Measurements from ENCODE around the gene ATF6.

The ATF6 gene

DNA sequence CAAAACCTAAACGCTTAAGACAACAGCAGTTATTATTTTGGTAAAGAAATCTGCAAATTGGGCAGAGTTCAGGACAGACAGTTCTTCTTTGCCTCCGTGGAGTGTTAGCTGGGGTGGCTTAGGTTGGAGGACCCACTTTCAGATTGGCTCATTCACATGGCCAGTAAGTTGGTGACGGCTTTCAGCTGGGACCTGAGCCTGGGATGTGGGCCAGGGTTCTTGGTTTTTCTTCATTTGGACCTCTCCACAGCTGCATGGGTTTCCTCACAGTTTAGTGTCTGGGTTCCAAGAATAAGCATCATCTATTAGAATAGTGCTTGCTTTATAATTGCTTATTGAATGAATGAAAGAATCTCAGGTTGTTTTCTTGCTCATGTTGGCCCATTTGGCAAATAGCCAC, 72.2 kb downstream of the ATF6 start:
- DNase-seq: no peak

DNA sequence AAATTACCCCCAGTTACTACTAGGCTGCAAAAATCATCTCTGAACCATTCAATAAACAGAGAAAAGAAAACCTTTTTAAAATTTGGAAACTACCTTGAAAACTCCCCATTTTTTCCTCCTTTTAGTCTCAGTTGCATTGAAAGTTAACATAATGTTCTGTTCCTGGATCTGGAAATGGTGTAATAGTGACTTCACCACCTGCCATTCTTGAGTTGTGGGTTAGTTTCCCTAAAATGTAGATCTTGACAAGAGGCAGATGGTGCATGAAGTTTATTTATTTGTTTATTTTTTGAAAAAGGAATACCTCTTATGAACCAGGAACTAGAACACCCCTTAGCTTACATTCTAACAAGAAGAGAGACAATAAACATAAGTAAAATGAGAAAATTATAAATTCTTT, 72.8 kb downstream of the ATF6 start:
- no peak for DNase-seq

DNA sequence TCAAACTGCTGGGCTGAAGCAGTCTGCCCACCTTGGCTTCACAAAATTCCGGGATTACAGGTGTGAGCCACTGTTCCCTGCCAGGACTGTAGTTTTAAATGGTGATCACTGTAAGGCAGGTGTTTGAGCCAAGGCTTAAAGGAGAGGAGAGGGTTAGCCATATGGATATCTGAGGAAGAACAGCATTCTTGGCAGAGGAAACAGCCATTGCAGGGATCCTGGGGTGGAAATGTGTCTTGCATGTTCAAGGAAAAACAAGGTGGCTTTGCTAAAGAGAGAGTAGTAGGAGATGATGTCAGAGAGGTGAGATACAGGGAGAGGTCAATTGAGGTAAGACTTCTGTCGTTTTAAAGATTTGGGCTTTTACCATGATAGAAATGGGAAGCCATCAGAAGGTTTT, 73.5 kb downstream of the ATF6 start:
- DNase-seq: no peak

DNA sequence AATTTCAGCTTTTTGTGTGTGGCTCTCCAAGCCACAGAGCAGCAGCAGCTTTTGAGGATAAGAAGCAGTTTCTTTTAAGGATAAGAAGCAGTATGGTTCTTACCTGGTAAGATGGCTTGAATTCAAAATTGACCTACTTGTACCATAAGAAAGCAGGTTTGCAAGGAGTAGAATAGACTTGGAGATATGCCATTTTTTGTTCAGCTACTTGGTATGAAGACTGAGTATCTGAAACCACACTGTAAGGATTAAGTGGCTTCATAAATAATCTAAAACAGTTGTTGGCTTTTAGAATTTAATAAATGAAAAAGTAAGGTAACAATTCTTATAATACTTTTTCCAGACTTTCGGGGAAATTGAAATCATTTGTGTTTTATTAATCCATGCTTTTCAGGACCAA, 74.2 kb downstream of the ATF6 start:
- DNase-seq: no peak

DNA sequence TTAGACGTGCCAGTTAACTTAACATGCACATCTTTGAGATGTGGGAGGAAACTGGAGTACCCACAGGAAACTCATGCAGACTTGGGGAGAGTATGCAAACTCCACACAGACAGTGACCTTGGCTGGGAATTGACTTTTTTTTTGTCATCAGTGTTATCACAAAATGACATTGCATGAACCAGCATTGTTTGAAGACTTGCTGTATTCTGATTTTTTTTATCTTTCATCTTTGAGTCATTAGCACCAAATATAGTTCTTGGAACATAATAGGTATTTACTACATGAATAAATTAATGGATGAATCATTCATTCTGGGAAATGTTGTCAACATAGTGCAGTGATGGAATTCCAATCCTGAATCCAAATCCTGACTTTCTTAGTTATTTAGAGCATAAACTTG, 77.0 kb downstream of the ATF6 start:
- DNase-seq: no peak

DNA sequence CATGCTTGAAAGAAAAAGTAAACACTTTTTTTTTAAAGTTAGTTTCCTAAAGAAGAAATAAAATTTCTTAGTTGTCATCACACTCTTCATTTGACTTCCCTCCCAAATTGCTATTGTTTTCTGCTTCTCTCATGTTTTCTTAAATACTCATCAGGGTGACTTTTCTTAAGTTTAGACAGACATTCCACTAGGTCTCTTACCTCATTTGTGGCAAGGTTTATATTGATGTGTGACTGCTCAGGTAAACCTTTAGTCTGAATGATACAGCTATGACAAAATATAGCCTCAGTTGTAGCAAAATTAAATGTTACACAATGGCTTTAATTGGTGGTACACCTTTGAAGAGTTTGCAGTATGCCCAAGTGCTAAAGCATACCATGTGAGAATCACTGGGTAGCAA, 78.6 kb downstream of the ATF6 start:
- no peak for DNase-seq

DNA sequence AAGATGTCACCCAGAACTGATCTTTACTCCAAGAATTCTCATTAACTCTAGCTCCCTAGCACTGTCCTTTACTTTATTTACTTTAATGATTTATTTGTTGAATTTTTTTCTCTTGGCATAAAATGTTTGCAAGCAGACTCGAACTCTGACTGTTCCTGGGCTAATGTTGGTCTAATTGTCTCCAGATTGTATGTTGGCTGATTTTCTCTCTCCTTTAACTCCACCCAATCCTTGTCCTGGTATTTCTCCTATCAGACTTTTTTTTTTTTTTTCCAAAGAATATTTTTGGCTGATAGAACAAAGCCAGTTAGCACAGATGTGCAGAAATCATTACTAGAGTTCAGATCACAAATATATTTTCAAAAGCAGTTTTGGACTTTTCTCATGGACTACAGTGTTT, 82.6 kb downstream of the ATF6 start:
- DNase-seq: no peak

DNA sequence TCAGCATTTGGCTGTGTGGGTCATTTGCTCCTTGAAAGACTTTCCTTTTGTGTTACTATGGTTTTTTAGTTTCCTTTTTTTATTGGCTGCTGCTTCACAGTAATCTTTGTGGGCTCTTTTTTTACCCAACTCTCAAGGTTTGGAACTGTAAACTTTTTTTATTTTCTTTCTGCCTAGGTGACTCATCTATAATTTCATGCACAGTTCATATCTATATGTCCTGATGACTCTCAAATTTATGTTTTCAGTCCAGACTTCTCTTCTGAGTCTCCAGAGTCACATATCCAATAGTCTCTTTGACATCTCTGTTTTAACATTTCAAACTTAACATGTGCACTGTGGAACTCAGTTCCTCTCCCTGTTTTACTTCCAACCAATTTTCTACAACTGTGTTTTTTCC, 83.4 kb downstream of the ATF6 start:
- DNase-seq: no peak

DNA sequence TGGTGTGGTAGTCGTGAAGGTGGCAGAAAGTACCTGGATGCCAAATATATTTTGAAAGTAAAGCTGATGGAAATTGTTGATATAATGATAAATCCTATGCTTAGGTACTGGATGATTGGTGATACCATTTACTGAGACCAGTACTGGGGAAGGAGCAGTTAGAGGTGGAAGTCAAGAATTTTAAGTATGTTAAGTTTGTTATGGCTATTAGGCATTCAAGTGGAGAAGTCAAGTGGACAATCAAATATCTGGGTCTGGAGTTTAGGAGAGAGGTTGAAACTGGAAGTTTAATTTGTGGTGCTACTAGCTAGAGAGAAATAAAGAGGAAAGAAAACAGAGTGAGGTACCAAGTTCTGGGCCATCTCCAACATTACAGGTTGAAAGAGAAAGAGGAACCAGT, 89.1 kb downstream of the ATF6 start:
- no peak for DNase-seq

DNA sequence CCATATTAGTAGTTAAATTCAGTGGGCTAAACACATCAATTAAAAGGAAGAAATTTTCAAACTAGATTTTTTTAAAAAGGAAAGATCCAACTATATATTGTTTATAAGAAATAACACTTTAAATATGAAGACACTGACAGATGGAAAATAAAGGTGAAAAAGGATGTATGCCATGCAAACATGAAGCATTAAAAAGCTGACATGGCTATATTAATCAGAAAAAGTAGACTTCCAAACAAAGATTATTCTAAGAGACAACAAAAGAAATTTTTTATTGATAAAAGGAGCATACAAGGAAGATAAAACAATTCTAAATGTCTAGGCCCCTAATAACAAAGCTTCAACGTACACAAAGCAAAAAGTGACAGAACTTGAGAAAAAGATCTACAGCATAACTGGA, 92.2 kb downstream of the ATF6 start:
- DNase-seq: no peak

DNA sequence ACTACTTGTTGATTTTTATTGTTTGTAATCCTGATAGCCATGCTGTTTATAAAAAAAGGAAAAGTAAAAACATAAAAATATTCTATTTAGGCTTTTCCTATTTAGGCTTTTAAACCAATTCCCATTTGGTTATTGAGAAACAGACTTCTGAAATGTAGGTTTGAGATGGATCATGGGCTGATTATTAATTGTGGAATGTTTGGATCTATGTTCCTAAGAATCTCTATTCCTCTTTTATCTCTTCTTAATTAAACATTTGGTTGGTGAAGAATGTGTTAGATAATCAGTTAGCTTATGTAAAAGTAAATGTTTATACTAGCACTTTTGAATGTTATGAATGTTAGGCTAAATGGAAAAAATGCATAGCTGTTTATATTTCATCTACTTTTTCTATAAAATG, 97.4 kb downstream of the ATF6 start:
- DNase-seq: no peak

DNA sequence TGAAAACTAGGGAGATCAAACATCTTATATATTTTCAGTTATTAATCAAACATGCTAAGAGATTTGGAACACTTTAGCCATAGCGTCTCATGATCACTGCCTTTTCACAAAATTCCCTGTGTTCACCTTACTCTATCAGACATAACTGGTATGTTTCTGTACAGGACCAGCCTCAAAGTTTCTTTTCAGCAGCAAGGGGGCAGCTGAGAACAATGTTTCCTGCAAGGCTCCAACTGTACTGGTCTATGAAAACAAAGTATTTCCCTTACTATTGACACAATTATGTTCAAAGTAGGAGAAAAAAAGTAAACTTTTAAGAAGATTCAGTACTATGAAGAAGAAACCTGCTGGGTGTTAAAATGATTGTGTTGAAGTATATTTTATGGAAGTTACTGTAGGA, 98.5 kb downstream of the ATF6 start:
- DNase-seq: no peak

DNA sequence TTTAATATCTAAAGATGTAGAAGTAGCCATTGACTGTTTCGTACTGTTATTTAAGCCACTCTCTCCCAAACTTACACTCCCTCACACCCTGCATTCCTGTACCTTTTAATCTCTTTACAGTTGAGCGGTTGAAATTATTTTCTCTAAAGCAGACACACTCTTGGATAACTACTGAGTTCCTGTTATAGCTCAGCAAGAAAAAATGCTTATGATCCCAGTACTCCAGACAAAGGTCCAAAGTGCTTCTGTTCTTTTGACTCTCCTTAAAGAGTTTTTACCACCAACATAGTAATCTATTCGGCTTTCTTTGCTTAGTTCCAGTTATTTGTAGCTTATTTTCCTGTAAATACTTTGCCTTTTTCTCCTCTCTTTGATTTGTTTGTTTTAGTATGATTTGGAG, 100.1 kb downstream of the ATF6 start:
- DNase-seq: no peak

DNA sequence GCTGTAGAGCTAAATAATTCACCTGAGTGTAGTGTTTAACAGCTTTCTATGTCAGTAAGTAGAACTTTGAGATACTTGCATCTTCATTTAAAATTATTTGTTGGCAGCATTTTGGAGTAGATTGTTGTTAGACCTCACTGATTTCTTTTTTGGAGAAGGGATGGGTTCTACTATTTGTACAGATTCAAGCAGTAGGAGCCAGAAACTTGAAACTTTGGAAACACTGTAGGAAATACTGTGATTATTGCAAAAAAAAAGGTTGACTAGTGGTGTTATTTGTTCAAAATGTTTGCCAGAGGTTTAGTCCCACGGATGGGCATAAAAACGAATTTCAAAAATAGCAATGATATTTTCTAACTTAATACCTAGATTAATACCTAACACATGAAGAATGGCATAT, 102.7 kb downstream of the ATF6 start:
- DNase-seq: no peak

DNA sequence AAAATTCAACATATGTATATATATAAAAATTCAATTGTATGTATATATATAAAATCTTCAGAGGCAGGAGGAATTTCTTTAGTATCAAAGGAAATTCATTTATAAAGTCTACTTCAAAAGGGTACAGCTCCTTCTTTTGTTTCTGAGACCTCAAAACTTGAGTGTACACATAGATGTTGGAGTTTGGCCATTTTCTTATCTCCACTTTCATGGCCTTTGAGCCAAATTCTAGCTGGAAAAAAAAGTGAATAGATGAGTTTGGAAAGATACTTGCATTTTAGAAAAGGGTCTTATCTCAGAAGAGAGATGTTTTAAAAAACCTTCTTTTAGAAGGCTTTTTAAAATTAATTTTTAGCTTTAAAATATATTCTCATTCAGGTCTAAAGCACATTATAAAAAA, 103.2 kb downstream of the ATF6 start:
- DNase-seq: no peak

DNA sequence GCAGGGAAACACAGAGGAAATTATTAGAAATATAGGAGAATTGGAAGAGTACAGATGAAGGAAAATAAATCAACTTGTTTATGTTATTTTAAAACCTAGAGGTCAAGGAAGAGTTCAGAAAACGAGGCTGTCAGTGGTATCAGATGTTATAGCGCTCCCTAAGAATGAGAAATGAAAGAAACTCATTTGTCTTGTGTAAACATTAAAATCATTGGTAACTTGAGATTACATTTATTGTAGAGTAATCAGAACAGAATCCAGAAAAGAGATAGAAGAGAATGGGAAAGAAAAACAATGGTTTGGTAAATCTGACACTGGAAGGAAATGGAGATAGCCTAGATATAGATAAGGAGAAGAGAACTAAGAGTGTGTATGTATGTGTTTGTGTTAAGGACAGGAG, 106.4 kb downstream of the ATF6 start:
- DNase-seq: no peak

DNA sequence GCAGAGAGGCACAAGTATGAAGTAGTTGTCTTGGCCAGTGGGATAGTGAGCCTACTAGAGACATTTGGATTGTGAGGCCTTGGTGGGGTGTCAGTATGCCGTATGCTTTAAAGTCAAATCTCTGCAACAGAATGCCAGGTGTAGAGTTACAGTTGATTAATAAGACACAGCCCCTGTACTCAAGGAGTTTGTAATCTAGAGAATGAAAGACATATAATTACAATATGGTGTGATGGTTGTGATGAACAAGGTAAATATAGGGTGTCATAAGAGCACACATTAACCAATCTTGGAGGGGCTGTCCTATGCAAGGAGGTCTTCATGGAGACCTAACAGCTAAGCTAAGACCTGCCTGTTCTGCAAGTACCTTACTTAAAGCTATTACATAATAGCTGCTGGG, 113.1 kb downstream of the ATF6 start:
- no peak for DNase-seq

DNA sequence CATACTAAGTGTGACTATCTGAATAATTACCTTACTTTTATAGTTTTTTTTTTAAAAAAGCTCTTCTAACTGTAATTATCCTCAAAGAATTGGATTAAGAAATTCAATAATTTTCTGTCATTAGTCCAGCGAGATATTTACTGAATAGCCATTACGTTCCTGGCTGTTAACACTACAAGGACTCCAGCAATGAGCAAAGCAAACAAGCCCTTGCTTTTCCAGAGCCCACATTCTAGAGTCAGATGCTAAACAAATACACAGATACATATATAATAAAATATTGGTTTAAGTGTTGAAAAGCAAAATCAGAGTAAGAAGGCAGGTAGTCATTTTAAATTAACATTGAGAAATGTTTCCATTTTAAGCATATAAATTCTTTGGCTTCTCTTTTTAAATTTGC, 118.4 kb downstream of the ATF6 start:
- DNase-seq: no peak

DNA sequence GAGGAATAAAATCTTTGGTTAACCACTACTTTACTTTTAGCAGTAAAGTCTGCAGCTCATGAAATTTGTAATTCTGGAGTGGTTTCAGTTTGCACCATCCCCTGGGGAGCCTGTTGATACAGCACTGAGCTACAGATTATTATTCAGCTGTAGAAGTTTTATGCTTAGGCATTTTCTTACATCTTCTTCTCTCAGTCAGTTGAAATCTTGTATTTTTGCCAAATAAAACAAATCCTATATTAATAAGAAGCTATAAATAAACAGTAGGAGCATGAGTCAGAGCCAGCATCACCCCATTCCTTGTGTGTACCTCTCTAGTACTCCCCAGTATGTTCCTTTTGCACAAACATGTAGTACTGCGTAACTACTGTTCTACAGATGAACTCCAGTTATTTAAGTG, 118.9 kb downstream of the ATF6 start:
- DNase-seq: no peak

DNA sequence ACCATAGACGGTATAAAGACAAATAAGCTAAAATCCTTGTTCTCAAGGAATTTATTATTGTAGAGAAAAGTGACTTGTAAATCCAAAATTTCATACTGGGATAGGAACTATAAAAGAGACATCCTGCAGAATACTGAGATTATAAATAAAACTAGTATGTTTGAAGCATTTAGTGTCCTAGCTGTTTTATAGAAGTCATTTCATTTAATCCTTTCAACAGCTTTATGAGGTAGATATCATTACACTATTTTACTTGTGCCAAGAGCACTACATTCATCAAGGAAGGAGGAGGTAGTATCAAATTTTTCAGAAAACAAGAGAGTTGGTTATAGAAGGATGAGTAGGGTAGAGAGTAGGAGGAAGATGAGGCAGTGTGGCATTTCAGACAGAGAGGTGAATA, 119.6 kb downstream of the ATF6 start:
- no peak for DNase-seq

DNA sequence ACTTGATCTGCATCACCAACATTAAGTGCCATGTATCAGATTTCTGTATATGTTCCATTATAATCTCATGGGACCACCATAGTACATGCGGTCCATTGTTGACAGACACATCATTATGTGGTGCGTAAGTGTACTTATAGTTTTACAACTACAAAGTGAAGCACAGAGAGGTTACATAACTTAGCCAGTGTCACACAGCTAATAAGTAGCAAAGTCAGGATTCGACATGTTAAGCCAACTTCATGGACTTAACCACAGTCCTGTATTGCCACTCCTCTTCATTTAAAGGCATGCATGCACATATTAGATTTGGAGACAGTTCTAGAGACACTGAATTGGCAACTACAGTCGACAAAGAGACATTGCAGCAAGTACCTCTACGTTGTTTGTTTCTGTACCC, 120.5 kb downstream of the ATF6 start:
- no peak for DNase-seq

DNA sequence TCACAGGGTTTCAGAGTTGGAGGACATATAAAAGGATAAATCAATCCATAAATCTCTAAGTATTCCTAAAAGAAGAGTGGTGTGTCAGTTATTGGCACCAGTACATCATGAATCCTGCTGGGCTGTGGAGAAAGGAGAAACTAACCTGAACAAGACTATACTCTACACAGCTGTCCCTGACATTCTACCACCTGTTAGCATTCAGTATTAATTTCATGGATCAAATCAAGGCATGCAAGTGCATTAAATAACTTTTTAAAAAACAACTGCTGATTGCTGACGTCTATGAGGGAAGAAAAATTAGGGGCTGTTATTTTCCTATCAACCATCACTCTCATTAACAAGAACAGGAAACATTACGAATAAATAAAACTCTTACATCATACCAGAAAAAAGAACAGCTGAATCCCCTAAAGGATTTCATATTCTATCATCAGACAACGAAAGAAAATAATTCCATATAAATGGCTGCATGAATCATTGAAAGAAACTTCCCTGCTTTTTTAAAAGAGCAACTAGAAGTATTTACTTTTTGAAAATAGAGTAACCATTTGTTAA, 121.7 kb downstream of the ATF6 start:
- DNase-seq: no peak

DNA sequence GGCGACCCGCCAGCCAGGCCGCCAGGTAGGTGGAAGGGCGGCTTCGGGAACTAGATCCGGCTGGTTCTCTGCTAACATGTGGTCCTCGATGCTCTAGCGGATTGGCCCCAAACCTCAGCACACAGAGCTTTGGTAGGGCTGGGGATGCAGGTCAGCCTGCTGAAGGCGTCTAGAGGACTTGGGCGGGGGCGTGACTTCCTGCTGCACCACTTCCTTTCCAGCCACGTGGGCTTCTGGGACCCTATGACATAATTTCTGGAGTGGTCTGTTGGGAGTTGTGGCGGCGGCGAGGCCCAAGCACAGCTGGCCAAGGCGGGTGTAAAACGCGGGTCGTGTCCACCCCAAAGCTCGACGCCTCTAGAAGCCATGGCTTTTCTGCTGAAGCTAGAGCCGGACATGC, 124.5 kb downstream of the ATF6 start:
- no peak for DNase-seq

DNA sequence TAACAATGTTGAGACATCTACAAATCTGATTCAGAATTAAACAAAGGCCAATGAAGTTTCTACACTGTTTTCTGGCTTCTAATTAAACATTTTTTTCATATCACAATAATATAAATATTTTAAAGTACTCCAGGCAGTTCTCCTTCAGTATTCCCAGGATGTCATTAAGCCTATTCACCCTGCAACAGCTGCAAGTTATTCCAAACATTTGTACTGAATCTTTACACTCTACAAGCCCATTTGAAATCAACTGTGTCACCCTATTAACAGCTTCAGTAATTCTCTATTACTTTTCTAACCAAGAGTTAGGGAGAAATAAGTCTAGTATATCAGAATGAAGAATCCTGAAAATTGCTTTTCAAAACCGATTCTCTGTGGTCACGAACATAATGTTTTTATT, 133.0 kb downstream of the ATF6 start:
- DNase-seq: no peak

DNA sequence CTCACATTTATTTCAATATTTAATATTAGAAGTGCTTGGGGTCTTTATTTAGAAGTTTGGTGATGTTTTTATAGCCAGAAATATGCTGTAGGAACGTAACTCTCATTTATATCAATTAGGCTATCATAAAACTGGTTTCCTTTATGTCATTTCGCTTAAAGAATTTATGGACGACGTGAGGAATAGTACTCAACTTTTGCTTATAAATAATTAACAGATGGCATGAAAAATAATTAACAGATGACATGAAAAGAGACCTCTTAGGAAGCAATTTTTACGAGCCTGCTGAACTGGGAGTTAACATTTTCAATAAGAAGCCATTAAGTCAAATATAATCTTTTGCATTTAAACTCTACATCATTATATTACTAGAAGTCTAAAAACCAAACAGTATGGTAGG, 134.0 kb downstream of the ATF6 start:
- DNase-seq: no peak

DNA sequence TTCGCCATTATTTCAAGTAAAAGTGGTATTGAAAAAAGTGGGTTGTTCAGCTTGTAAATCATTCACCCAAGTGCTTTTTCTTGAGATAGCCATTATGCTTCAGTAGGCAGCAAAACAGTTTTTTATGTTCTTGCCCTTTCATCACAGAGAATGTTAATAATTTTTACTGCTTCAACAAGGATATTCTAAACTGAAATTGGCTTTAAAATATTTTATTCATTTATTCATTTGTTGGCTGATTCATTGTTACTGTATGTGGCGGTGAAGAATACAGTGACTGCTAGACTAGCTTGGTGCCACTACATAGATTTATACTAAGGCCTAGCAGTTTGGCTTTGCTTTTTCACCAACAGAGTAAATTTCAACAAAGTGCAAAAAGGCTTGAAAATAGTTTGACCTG, 136.1 kb downstream of the ATF6 start:
- DNase-seq: no peak

All from central memory CD4-positive, alpha-beta T cell (primary cell).